ENCODE measurements around the gene ANKRD18B.
"Not testable (repeated sequence)": the region's sequence is repeated elsewhere in the genome, so short reads cannot be mapped to it uniquely, and the experiment has no call there.

The ANKRD18B gene

GRCh38 chr9:33588876-33589275, 64.8 kb downstream of the ANKRD18B start:
- H3K4me3 ChIP-seq (ENCODE audit: low read length); H3K36me3 ChIP-seq (ENCODE audit: control insufficient read depth, low read depth, low read length); H3K27ac ChIP-seq (ENCODE audit: low read length); H3K9me3 ChIP-seq (ENCODE audit: control insufficient read depth, low read depth, low read length); H3K27me3 ChIP-seq (ENCODE audit: control insufficient read depth, insufficient read depth, low read length); H3K4me1 ChIP-seq (ENCODE audit: control insufficient read depth, low read depth, low read length); H3K9ac ChIP-seq (ENCODE audit: low read length): not testable (repeated sequence)

GRCh38 chr9:33590857-33591256, 66.8 kb downstream of the ANKRD18B start:
- not testable (repeated sequence) for H3K4me3 ChIP-seq (ENCODE audit: low read length); H3K9ac ChIP-seq (ENCODE audit: low read length); H3K27ac ChIP-seq (ENCODE audit: low read length); H3K27me3 ChIP-seq (ENCODE audit: control insufficient read depth, insufficient read depth, low read length); H3K9me3 ChIP-seq (ENCODE audit: control insufficient read depth, low read depth, low read length); H3K36me3 ChIP-seq (ENCODE audit: control insufficient read depth, low read depth, low read length); H3K4me1 ChIP-seq (ENCODE audit: control insufficient read depth, low read depth, low read length)

- not testable (repeated sequence) for H3K36me3 ChIP-seq (ENCODE audit: control insufficient read depth, low read depth, low read length); H3K4me3 ChIP-seq (ENCODE audit: low read length); H3K27me3 ChIP-seq (ENCODE audit: control insufficient read depth, insufficient read depth, low read length); H3K4me1 ChIP-seq (ENCODE audit: control insufficient read depth, low read depth, low read length); H3K9me3 ChIP-seq (ENCODE audit: control insufficient read depth, low read depth, low read length); H3K27ac ChIP-seq (ENCODE audit: low read length); H3K9ac ChIP-seq (ENCODE audit: low read length)
These were observed 72.9 kb downstream of the ANKRD18B start for GRCh38 chr9:33596974-33597373.

DNA sequence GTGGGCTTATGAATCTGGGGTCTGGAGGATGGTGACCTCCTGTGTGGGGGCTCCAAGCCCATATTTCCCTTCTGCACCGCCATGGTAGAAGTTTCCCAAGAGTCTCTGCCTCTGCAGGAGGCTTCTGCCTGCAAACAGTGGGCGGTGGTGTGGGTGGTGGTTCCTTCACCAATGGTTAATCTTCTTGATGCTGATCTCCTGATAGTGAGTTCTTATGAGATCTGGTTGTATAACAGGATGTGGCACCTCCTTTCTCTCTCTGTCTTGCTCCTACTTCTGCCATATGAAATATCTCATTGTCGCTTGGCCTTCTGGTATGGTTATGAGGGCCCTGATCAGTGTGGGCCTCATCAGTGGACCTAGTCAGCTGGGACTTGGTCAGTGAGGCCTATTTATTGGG, 73.3 kb downstream of the ANKRD18B start:
- not testable (repeated sequence) for H3K4me1 ChIP-seq (ENCODE audit: control insufficient read depth, low read depth, low read length); H3K27me3 ChIP-seq (ENCODE audit: control insufficient read depth, insufficient read depth, low read length); H3K4me3 ChIP-seq (ENCODE audit: low read length); H3K36me3 ChIP-seq (ENCODE audit: control insufficient read depth, low read depth, low read length); H3K9ac ChIP-seq (ENCODE audit: low read length); H3K27ac ChIP-seq (ENCODE audit: low read length); H3K9me3 ChIP-seq (ENCODE audit: control insufficient read depth, low read depth, low read length)

GRCh38 chr9:33598796-33599379, 74.8 kb downstream of the ANKRD18B start:
- H3K4me1 ChIP-seq (ENCODE audit: control insufficient read depth, low read depth, low read length); H3K36me3 ChIP-seq (ENCODE audit: control insufficient read depth, low read depth, low read length); H3K9ac ChIP-seq (ENCODE audit: low read length); H3K4me3 ChIP-seq (ENCODE audit: low read length); H3K27me3 ChIP-seq (ENCODE audit: control insufficient read depth, insufficient read depth, low read length); H3K27ac ChIP-seq (ENCODE audit: low read length); H3K9me3 ChIP-seq (ENCODE audit: control insufficient read depth, low read depth, low read length): not testable (repeated sequence)

DNA sequence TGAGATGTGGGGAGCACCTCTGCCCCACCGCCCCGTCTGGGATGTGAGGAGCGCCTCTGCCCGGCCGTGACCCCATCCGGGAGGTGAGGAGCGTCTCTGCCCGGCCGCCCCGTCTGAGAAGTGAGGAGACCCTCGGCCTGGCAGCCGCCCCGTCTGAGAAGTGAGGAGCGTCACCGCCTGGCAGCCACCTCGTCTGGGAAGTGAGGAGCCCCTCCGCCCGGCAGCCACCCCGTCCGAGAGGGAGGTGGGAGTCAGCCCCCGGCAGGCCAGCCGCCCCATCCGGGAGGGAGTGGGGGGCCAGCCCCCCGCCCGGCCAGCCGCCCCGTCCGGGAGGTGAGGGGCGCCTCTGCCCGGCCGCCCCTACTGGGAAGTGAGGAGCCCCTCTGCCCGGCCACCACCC, 76.9 kb downstream of the ANKRD18B start:
- not testable (repeated sequence) for H3K27me3 ChIP-seq (ENCODE audit: control insufficient read depth, insufficient read depth, low read length); H3K36me3 ChIP-seq (ENCODE audit: control insufficient read depth, low read depth, low read length); H3K27ac ChIP-seq (ENCODE audit: low read length); H3K4me1 ChIP-seq (ENCODE audit: control insufficient read depth, low read depth, low read length); H3K4me3 ChIP-seq (ENCODE audit: low read length); H3K9ac ChIP-seq (ENCODE audit: low read length); H3K9me3 ChIP-seq (ENCODE audit: control insufficient read depth, low read depth, low read length)

GRCh38 chr9:33604249-33604648, 80.2 kb downstream of the ANKRD18B start:
- not testable (repeated sequence) for H3K9me3 ChIP-seq (ENCODE audit: control insufficient read depth, low read depth, low read length); H3K4me3 ChIP-seq (ENCODE audit: low read length); H3K4me1 ChIP-seq (ENCODE audit: control insufficient read depth, low read depth, low read length); H3K9ac ChIP-seq (ENCODE audit: low read length); H3K27me3 ChIP-seq (ENCODE audit: control insufficient read depth, insufficient read depth, low read length); H3K27ac ChIP-seq (ENCODE audit: low read length); H3K36me3 ChIP-seq (ENCODE audit: control insufficient read depth, low read depth, low read length)

DNA sequence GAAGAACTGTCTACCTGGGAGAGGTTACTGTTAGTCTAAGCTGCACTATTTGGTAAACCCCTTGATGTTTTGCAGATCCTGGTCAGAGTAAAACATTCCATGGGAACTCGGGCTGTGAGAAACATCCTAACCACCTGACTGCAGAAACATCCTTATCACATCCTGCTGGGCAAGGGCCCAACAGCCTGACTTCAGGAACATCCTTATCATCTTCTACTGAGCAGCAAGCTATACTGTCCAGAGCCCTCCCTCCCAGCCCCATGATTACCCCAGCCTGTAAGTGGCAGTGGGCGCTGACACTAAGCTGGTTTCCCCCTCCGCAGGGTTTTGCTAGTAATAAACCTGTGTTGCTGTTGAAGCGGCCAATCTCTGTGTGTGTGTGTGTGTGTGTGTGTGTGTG, 80.9 kb downstream of the ANKRD18B start:
- H3K4me1 ChIP-seq (ENCODE audit: control insufficient read depth, low read depth, low read length); H3K9me3 ChIP-seq (ENCODE audit: control insufficient read depth, low read depth, low read length); H3K27me3 ChIP-seq (ENCODE audit: control insufficient read depth, insufficient read depth, low read length); H3K9ac ChIP-seq (ENCODE audit: low read length); H3K36me3 ChIP-seq (ENCODE audit: control insufficient read depth, low read depth, low read length); H3K27ac ChIP-seq (ENCODE audit: low read length); H3K4me3 ChIP-seq (ENCODE audit: low read length): not testable (repeated sequence)

DNA sequence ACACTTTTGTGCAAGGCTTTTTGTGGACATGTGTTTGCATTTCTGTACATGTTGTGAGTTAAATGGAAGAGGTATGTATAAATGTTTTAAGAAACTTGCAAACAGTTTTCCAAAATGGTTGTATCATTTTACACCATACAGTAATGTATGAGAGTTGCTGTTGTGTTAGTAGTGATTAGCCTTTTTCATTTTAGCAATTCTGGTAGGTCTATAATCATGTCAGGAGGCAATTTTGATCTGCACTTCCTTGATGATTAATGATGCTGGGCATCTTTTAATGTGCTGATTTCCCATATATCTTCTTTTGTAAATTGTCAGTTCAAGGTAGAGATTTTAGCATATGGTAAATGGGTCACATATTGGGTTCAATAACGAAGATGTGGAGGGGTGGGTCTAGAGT, 87.3 kb downstream of the ANKRD18B start:
- Histone ChIP-seq H3K36me3 (ENCODE audit: control insufficient read depth, low read depth, low read length) (no peaks in the 10 kb centered on the region), H3K4me3 (ENCODE audit: low read length) (no peak overlapping the region), H3K9ac (ENCODE audit: low read length) (no peak overlapping the region), H3K27ac (ENCODE audit: low read length) (no peak overlapping the region), H3K9me3 (ENCODE audit: control insufficient read depth, low read depth, low read length) (no peaks in the 10 kb centered on the region), H3K27me3 (ENCODE audit: control insufficient read depth, insufficient read depth, low read length) (no peaks in the 10 kb centered on the region), H3K4me1 (ENCODE audit: control insufficient read depth, low read depth, low read length) (no peaks in the 10 kb centered on the region)

- not testable (repeated sequence) for H3K9me3 ChIP-seq (ENCODE audit: control insufficient read depth, low read depth, low read length); H3K4me3 ChIP-seq (ENCODE audit: low read length); H3K4me1 ChIP-seq (ENCODE audit: control insufficient read depth, low read depth, low read length); H3K27ac ChIP-seq (ENCODE audit: low read length); H3K27me3 ChIP-seq (ENCODE audit: control insufficient read depth, insufficient read depth, low read length); H3K36me3 ChIP-seq (ENCODE audit: control insufficient read depth, low read depth, low read length); H3K9ac ChIP-seq (ENCODE audit: low read length)
These were observed 88.4 kb downstream of the ANKRD18B start for GRCh38 chr9:33612410-33612809.

- H3K36me3 ChIP-seq (ENCODE audit: control insufficient read depth, low read depth, low read length), result no peaks in the 10 kb centered on the region
- H3K27me3 ChIP-seq (ENCODE audit: control insufficient read depth, insufficient read depth, low read length), result no peaks in the 10 kb centered on the region
- no peaks in the 10 kb centered on the region for H3K9me3 ChIP-seq (ENCODE audit: control insufficient read depth, low read depth, low read length)
- no peak overlapping the region for H3K9ac ChIP-seq (ENCODE audit: low read length)
- no peak overlapping the region for H3K27ac ChIP-seq (ENCODE audit: low read length)
- no peaks in the 10 kb centered on the region for H3K4me1 ChIP-seq (ENCODE audit: control insufficient read depth, low read depth, low read length)
- H3K4me3 ChIP-seq (ENCODE audit: low read length), result no peak overlapping the region
These were observed 90.1 kb downstream of the ANKRD18B start for GRCh38 chr9:33614001-33614687.

DNA sequence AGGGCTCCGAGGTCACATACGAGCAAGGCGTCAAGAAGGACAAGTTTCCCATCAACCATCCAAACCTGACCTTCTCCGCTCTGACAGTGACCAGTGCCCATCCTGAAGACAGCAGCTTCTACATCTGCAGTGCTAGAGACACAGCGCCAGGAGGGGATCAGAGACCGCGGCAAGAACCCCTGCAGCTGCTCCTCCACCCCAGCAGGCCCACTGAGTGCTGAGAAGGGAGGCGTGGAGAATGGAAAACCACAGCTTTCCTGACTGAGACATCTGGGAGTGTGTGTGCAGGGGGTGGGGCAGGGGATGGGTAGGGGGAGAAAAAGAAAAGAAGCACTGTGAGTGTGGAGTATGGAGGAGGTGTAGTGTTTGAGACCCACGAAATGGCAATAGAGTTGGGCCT, 94.3 kb downstream of the ANKRD18B start:
- H3K4me3 ChIP-seq (ENCODE audit: low read length); H3K4me1 ChIP-seq (ENCODE audit: control insufficient read depth, low read depth, low read length); H3K27ac ChIP-seq (ENCODE audit: low read length); H3K9ac ChIP-seq (ENCODE audit: low read length); H3K27me3 ChIP-seq (ENCODE audit: control insufficient read depth, insufficient read depth, low read length); H3K9me3 ChIP-seq (ENCODE audit: control insufficient read depth, low read depth, low read length); H3K36me3 ChIP-seq (ENCODE audit: control insufficient read depth, low read depth, low read length): not testable (repeated sequence)
